ENCODE measurements around the gene AIF1L.

The AIF1L gene

DNA sequence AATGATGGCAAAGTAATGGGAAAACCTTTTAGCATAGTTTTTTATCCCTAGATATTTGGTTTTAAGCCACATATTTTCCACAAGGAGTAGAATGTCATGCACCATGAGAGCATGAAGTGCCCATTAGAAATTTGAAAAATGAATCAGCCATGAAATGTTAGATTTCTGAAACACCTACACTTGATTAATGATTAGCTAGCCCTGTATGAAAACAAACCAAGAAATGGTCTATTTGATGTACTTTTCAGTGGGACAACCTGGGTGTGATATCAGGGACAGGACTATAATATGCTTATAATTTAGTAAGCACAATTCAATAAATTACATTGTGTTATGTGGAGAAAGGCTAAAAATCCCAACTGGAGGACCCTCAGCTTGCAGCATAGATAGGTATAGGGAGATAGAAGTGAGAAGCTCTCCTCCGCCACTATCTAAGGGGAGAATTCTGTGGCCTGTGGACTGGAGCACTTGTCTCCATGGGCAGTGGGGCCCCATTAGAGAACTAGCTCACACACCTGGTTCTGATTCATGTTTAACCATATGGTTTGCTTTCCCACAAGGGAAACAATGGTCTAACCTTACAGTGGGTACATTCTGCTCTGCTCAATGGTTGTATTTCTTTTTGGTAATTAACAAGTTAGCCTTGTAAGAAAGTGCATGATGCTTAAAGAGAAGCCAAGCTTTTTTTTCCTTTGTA is 64.2 kb downstream of the AIF1L start:
- TF ChIP-seq, protein P1, sequence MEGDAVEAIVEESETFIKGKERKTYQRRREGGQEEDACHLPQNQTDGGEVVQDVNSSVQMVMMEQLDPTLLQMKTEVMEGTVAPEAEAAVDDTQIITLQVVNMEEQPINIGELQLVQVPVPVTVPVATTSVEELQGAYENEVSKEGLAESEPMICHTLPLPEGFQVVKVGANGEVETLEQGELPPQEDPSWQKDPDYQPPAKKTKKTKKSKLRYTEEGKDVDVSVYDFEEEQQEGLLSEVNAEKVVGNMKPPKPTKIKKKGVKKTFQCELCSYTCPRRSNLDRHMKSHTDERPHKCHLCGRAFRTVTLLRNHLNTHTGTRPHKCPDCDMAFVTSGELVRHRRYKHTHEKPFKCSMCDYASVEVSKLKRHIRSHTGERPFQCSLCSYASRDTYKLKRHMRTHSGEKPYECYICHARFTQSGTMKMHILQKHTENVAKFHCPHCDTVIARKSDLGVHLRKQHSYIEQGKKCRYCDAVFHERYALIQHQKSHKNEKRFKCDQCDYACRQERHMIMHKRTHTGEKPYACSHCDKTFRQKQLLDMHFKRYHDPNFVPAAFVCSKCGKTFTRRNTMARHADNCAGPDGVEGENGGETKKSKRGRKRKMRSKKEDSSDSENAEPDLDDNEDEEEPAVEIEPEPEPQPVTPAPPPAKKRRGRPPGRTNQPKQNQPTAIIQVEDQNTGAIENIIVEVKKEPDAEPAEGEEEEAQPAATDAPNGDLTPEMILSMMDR (IDR thresholded peaks at IDR 0.05), result no peak

DNA sequence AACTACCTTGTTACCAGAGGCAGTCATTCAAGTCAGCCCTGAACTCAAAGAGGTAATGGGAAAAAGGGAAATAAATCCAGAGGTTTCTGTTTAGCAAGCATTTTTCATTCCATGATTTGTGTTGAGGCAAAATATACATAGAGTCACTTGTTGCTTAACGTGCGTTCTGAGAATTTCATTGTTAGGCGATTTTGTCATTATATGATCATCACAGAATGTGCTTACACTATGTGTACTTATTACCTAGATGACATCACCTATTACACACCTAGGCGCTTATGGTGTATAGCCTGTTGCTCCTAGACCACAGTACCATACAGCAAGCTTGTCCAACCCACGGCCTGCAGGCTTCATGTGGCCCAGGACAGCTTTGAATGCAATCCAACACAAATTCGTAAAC is 65.3 kb downstream of the AIF1L start:
- TF ChIP-seq, protein P1 (IDR thresholded peaks at IDR 0.05), result no peak

DNA sequence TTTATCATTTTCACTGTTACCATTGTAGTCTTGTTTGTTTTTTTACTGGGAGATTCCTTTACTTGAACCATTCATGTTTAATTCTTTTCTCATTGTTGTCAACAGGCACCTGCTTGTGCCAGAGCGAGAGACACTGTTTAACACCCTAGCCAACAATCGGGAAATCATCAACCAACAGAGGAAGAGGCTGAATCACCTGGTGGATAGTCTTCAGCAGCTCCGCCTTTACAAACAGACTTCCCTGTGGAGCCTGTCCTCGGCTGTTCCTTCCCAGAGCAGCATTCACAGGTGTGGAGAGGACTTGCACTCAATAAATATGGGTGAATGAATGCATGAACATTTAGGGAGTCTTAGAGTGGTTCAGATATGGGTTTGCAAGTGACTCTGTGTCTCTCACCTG is 66.6 kb downstream of the AIF1L start:
- TF ChIP-seq, protein P1 (IDR thresholded peaks at IDR 0.05), result no peak

DNA sequence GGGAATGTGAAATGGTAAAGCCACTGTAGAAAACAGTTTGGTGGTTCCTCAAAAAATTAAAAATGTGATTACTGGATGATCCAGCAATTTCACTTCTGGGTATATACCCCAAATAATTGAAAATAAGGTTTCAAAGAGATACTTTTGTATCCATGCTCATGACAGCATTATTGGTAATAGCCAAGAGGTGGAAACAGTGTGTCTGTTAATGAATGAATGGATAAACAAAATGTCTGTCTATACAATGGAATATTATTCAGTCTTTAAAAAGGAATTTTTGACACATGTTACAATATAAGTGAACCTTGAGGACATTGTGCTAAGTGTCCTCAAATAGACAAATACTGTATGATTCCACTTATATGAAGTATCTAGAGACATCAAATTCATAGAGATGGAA is 69.2 kb downstream of the AIF1L start:
- TF ChIP-seq, protein P1 (IDR thresholded peaks at IDR 0.05), result no peak

DNA sequence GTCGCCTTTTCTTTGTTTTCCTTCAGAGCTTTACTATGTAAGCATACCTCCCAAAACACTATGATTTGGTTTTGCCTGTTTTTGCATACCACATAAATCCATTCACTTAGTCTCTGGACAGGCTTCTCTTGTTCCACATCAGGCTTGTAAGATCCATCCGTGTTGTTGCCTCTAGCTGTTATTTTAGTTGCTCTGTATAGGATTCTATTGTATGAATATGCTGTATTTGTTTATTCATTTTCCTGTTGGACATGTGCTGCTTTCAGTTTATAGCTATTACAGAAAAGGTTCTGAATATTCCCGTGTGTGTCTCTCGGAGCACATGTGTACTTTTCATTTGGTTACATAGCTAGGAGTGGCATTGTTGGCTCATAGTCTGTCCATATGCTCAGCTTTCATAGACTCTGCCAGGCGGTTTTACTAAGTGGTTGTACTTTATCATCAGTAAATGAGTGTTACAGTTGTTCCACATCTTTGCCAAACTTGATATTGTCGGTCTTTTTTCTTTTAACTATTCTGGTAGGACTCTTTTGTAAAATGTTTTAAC is 70.9 kb downstream of the AIF1L start:
- TF ChIP-seq, protein P1 (IDR thresholded peaks at IDR 0.05), result no peak

GRCh38 chr9:131167936-131168335 is 71.6 kb downstream of the AIF1L start:
- TF ChIP-seq, protein P1 (IDR thresholded peaks at IDR 0.05), result no peak

- TF ChIP-seq, protein P1 (IDR thresholded peaks at IDR 0.05), result no peak
Measured at GRCh38 chr9:131169563-131170240, 73.4 kb downstream of the AIF1L start.
